Thoracic aorta (tissue), 2 donors: ENCODE data around the gene KLK2. TPM values are rescaled to one million over a fixed set of nuclear protein-coding genes. Genes with fewer than 3 reads are reported as not detected.

Experiments
- ATAC-seq: fragments of 150-250 bp; one replicate; pipeline ENCODE4 v1.8.0; 2017; ENCODE audit warnings: low read depth; ENCODE audit not compliant: insufficient number of reproducible peaks, low FRiP score
- DNase-seq: peaks from one replicate; pipeline ENCODE4 v3.0.0-alpha.2; 2020; ENCODE audit warnings: low spot score
- H3K27ac ChIP-seq, 2 donors: fragments of 200-600 bp; sonication (generic); 1 replicate in 1 of 2; 2 replicates in 1 of 2; pipeline ENCODE4 v1.5.1; 2016; ENCODE audit warnings: mild to moderate bottlenecking in 2 of 2, moderate library complexity in 2 of 2
- H3K27me3 ChIP-seq: fragments of 200-600 bp; sonication (generic); replicated peaks from 2 replicates; pipeline ENCODE4 v1.6.0; 2016; ENCODE audit warnings: mild to moderate bottlenecking; ENCODE audit not compliant: insufficient read depth
- H3K36me3 ChIP-seq: fragments of 200-600 bp; sonication (generic); one replicate; pipeline ENCODE4 v1.5.1; 2016
- H3K4me1 ChIP-seq, 2 donors: fragments of 200-600 bp; sonication (generic); 1 replicate in 1 of 2; 2 replicates in 1 of 2; pipeline versions ENCODE4 v1.5.1 to v1.6.0; 2016; ENCODE audit warnings: low read depth in 2 of 2, mild to moderate bottlenecking in 1 of 2; ENCODE audit not compliant: control insufficient read depth in 1 of 2
- H3K4me3 ChIP-seq: fragments of 200-600 bp; sonication (generic); 2 replicates; pipeline ENCODE4 v1.5.1; 2016; ENCODE audit warnings: mild to moderate bottlenecking
- H3K9me3 ChIP-seq: fragments of 200-600 bp; sonication (generic); 2 replicates; pipeline ENCODE4 v1.5.1; 2016
- total RNA-seq, 2 donors: library from RNA; depleted of rRNA; stranded (reverse); fragments of >200 nt; gene quantifications; one replicate each; pipeline versions ENCODE4 v1.1.0 to v1.2.3, GENCODE V29; 2016
- TF ChIP-seq, protein P1 (sequence below): fragments of 200-600 bp; sonication (generic); IDR thresholded peaks from one replicate; pipeline ENCODE4 v1.5.1; 2019; ENCODE audit warnings: antibody characterized with exemption

Gene KLK2
- total RNA-seq, 2 donors from 2014 or later: not detected

DNA sequence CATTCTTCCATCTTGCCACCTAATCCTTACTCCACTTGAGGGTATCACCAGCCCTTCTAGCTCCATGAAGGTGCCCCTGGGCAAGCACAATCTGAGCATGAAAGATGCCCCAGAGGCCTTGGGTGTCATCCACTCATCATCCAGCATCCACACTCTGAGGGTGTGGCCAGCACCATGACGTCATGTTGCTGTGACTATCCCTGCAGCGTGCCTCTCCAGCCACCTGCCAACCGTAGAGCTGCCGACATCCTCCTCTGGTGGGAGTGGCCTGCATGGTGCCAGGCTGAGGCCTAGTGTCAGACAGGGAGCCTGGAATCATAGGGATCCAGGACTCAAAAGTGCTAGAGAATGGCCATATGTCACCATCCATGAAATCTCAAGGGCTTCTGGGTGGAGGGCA lies 21.6 kb upstream of the KLK2 start:
- ATAC-seq (no peak), DNase-seq (no peak)
- H3K4me3 ChIP-seq: no peak overlapping the region
- H3K4me1 ChIP-seq: no peaks in the 10 kb centered on the region
- H3K36me3 ChIP-seq: no peaks in the 10 kb centered on the region
- TF ChIP-seq, protein P1, sequence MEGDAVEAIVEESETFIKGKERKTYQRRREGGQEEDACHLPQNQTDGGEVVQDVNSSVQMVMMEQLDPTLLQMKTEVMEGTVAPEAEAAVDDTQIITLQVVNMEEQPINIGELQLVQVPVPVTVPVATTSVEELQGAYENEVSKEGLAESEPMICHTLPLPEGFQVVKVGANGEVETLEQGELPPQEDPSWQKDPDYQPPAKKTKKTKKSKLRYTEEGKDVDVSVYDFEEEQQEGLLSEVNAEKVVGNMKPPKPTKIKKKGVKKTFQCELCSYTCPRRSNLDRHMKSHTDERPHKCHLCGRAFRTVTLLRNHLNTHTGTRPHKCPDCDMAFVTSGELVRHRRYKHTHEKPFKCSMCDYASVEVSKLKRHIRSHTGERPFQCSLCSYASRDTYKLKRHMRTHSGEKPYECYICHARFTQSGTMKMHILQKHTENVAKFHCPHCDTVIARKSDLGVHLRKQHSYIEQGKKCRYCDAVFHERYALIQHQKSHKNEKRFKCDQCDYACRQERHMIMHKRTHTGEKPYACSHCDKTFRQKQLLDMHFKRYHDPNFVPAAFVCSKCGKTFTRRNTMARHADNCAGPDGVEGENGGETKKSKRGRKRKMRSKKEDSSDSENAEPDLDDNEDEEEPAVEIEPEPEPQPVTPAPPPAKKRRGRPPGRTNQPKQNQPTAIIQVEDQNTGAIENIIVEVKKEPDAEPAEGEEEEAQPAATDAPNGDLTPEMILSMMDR: no peak
- H3K9me3 ChIP-seq: no peaks in the 10 kb centered on the region
- H3K27me3 ChIP-seq: no peaks in the 10 kb centered on the region
- no peak overlapping the region for H3K27ac ChIP-seq

DNA sequence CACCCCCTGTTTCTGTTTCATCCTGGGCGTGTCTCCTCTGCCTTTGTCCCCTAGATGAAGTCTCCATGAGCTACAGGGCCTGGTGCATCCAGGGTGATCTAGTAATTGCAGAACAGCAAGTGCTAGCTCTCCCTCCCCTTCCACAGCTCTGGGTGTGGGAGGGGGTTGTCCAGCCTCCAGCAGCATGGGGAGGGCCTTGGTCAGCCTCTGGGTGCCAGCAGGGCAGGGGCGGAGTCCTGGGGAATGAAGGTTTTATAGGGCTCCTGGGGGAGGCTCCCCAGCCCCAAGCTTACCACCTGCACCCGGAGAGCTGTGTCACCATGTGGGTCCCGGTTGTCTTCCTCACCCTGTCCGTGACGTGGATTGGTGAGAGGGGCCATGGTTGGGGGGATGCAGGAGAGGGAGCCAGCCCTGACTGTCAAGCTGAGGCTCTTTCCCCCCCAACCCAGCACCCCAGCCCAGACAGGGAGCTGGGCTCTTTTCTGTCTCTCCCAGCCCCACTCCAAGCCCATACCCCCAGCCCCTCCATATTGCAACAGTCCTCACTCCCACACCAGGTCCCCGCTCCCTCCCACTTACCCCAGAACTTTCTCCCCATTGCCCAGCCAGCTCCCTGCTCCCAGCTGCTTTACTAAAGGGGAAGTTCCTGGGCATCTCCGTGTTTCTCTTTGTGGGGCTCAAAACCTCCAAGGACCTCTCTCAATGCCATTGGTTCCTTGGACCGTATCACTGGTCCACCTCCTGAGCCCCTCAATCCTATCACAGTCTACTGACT lies 18.4 kb upstream of the KLK2 start, which contains the start of gene KLK3:
KLK3 (plus strand) TSS at position 280 of the 775 bp plus-strand sequence; CDS start at position 321, 41 bp downstream.
- TF ChIP-seq, protein P1: no peak
- Histone ChIP-seq H3K27me3 (no peaks in the 10 kb centered on the region), H3K4me1 (no peaks in the 10 kb centered on the region), H3K9me3 (no peaks in the 10 kb centered on the region), H3K4me3 (no peak within 1 kb of the TSS), H3K36me3 (no peaks in the 10 kb centered on the region), H3K27ac (no peak within 1 kb of the TSS)
- no peak for DNase-seq
- ATAC-seq: no peak

DNA sequence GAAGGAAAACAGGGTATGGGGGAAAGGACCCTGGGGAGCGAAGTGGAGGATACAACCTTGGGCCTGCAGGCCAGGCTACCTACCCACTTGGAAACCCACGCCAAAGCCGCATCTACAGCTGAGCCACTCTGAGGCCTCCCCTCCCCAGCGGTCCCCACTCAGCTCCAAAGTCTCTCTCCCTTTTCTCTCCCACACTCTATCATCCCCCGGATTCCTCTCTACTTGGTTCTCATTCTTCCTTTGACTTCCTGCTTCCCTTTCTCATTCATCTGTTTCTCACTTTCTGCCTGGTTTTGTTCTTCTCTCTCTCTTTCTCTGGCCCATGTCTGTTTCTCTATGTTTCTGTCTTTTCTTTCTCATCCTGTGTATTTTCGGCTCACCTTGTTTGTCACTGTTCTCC lies 15.9 kb upstream of the KLK2 start:
- Histone ChIP-seq H3K4me1 (no peaks in the 10 kb centered on the region), H3K36me3 (no peaks in the 10 kb centered on the region), H3K27ac (no peak overlapping the region), H3K9me3 (no peaks in the 10 kb centered on the region), H3K27me3 (no peaks in the 10 kb centered on the region), H3K4me3 (no peak overlapping the region)
- ATAC-seq (no peak), DNase-seq (no peak)
- TF ChIP-seq, protein P1: no peak

DNA sequence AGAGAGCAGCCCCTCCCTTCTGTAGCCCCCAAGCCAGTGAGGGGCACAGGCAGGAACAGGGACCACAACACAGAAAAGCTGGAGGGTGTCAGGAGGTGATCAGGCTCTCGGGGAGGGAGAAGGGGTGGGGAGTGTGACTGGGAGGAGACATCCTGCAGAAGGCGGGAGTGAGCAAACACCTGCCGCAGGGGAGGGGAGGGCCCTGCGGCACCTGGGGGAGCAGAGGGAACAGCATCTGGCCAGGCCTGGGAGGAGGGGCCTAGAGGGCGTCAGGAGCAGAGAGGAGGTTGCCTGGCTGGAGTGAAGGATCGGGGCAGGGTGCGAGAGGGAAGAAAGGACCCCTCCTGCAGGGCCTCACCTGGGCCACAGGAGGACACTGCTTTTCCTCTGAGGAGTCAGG lies 14.4 kb upstream of the KLK2 start:
- Histone ChIP-seq H3K36me3 (no peaks in the 10 kb centered on the region), H3K27me3 (no peaks in the 10 kb centered on the region), H3K27ac (no peak overlapping the region), H3K4me1 (no peaks in the 10 kb centered on the region), H3K4me3 (no peak overlapping the region), H3K9me3 (no peaks in the 10 kb centered on the region)
- ATAC-seq (no peak), DNase-seq (no peak)
- TF ChIP-seq, protein P1: no peak

DNA sequence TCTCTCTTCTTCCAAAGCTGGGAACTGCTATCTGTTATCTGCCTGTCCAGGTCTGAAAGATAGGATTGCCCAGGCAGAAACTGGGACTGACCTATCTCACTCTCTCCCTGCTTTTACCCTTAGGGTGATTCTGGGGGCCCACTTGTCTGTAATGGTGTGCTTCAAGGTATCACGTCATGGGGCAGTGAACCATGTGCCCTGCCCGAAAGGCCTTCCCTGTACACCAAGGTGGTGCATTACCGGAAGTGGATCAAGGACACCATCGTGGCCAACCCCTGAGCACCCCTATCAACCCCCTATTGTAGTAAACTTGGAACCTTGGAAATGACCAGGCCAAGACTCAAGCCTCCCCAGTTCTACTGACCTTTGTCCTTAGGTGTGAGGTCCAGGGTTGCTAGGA lies 13.4 kb upstream of the KLK2 start:
- TF ChIP-seq, protein P1: no peak
- no peaks in the 10 kb centered on the region for H3K4me1 ChIP-seq

More for the DNA sequence above, 13.4 kb upstream of the KLK2 start:
- no peak for DNase-seq
- no peak overlapping the region for H3K4me3 ChIP-seq
- H3K27me3 ChIP-seq: no peaks in the 10 kb centered on the region
- no peak for ATAC-seq
- H3K9me3 ChIP-seq: no peaks in the 10 kb centered on the region
- H3K27ac ChIP-seq: no peak overlapping the region
- H3K36me3 ChIP-seq: no peaks in the 10 kb centered on the region
